NOMO-1 (cell line): ENCODE measurements around the gene RXFP4.
"Not testable (repeated sequence)": the region's sequence is repeated elsewhere in the genome, so short reads cannot be mapped to it uniquely, and the experiment has no call there.

Source experiments
- DNase-seq, 2 experiments: peaks; one replicate each; lab custom pipeline; 2025; ENCODE audit not compliant: unreplicated experiment in 2 of 2; lab: John Stamatoyannopoulos, UW

The RXFP4 gene

DNA sequence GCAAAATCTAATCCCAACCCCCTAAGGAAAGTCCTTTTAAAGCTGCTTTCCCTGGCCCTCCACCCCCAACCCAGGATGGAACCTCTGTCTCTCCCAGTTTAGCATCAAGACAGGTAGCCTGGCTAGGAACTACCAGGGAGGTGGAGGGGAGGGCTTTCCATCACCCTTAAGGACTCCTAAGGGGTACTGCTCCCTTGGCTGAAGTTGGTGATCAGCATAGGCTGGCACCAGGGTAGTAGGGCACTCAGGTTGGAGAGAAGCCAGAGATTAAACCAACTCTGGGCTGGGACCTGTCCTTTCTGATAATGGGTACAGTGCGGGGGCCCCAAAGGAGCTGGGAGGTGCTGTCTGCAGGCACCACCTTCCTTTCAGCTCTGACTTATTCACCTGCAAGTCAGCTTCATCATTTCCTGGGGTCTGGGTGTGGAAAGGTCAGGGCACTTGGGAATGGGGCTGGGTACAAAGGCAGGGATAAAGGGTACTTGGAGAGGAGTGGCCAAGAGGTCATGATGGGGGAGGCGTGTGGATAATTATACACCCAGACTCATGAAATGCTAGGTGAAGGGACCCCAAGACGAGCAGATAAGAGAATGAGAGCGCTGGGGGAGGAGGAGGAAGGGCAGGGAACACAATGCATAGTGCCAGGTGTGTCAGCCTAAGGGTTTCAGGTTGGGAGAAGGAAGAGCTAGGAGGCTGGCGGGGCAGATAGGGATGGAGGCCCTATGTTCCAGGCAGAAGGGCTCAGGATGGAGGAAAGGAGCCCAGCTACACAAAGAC lies 35.7 kb downstream of the RXFP4 start:
- no peak for DNase-seq

DNA sequence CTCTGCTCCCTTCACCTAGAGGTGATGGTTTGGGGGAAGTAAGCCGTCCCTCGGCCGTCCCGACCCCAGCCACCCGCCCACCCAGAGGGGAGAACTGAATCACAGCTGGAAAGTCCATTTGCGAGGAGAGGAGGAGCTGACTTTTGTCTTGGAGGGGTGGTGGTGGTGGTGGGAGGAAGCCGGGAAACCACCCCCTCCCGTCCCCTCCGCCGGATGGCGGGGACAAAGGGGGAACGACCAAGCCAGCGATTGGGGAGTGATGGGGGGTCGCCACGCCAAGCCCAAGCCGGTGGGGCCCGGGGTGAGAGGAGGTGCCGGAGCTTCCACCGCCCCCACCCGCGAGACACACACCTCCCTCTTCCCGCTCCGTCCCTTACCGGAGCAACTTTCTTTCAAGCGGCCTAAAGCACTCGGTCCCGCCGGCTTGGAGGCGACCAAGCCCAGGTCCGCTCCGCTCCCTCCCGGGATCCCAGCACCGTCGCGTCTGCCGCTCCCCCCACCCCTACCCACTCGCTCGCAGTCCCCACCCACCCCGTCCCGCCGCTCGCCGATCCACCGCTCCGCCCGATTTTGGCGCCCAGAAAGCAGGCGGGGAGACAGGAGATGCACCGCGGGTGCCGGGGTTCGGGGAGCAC lies 36.4 kb downstream of the RXFP4 start:
- no peak for DNase-seq

DNA sequence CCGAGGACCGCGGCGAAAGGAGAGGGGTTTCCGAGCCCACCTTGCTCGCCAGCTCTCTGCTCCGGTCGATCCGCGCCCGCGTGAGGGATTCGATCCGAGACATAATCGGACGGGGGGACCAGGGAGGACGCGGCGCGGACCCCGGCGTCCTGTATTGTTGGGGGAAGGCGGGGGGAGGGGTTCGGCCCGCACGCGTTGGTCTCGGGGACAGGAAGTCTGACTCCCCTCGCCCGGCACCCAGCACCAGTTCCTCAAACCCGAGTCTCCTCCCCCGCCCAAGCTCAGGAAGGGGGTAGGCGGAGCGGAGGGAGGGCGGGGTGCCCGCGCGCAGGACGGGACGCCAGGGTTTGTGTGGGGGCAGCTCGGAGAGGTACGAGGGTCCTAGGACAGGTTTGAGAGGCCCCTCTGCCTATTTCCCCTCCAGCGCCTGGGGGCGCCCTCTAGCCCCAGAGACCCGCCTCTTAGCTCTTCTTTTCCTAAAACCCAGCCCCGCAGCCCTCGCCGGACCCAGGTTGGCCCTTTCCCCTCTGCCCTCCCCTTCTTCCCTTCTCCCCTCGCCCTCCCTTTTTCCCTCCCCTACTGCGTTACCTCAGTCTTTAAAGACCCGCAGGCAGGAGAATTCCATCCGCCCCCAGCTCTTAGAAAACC lies 37.0 kb downstream of the RXFP4 start, which contains the start of gene ARHGEF2:
Gene ARHGEF2, minus strand, starts transcription at position 223 of the 648 bp plus-strand sequence. Its CDS starts 120 bp downstream, at position 103.
- peak; percentile 89 to 95 for DNase-seq

DNA sequence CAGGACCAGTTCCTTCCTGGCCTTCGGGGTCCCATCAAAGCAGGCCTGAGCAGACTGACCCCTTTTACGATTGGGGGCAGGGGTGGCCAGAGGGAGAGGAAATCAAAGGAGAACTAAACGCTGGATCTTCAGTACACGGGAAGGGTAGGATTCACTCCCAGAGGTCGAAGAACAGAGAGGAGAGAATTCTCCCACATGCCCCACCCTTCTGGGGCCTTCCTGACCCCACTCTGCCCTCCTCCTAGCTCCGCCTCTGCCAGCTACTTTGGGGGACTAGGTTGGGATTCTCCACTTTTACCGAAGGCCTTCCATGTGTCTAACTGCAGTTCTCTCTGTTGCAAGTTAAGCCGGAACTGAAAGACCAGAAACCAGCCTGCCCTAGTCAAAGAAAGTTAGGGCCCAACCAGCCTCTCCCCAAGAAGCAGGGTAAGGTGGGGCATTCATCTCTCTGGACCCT lies 37.6 kb downstream of the RXFP4 start:
- peak; percentile 41 to 43 for DNase-seq

DNA sequence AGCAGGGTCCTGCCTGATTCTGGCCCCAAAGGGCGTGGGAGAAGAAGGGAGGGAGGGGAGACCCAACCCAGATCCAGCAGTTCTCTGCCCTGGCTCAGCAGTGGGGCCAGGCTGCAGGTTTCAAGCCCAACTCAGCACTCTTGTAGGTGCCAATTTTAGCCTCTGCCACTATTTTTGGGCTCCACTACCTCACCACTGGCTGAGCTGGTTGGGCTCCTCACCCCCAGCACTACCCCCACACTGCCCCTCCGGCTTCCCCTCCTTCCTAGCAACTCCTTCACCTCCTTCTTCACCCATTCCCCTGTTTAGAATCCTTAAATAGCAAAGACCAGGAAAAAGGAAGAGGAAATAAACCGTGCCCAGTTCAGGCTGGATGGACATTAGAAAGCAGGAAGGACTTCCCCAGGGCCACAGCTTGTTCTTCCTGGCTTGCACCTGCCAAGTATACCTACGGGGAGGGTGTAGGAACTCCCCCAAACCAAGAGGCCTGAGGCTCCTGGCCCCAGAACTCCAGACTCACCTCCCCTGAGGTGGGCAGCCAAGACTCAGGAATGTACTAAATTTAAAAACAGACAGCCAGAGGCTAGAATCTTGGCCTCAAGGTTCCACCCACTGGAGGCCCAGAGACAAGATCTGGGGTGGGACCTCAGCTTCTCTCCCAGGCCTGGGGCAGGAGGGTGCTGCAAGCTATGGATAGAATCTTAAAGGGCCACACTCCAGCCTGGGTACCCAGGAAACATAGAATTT lies 38.3 kb downstream of the RXFP4 start:
- DNase-seq: no peak

DNA sequence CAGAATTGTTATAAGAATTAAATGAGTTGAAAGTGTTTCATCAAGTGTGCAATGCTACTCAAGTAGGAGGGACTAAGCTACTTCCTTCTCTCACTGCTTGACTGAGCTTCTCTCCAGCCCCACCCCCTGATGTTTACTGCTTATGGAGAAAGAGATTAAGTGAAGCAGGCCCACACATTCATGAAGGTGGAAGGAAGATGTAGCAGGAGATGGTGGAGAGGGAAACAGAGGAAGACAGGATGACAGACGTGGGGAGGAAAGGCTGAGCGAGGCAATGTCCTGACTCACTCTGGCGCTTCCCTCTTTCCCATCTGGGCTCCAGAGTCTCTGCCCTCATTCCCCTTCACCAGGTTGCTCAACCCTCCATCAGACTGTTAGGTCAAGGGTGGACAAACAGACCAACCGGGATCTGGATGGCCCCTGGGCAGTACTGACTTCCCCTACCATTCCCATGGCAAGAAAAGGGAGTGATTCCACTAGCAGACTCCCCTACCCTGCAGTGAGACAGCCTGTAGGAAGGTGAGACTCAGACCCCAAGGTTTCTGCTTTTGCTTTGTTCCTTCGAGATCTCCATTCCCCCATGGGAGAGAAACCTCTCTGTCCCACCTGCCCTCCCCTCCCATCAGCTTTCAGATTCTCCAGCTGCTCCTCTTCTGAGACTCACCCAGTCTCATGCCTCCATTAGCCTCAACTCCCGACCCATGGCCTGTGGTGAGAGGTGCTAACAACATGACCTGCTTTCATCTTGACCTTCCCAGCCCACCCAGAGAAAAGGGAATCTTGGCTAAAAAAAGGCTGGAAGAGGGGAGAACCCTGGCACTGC lies 40.0 kb downstream of the RXFP4 start:
- DNase-seq: peak; percentile 28 to 73

DNA sequence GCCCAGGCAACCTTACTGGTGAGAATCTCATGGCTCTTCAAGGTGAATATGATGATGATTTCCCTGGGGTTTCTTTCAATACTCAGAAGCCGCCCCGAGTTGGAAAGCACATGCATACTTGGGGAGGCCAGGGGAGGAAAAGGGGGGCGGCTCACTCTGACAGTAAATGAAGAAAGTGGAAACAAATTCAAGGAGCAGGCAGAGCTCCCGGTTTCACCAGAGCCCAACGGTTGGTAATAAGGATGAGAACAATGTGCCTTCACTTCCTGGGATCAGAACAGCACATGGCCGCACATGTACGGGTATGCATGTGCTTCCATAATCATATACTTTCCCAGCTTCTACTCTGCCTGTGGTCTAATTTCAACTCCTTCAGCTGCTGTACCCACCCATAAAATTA lies 40.7 kb downstream of the RXFP4 start:
- no peak for DNase-seq

DNA sequence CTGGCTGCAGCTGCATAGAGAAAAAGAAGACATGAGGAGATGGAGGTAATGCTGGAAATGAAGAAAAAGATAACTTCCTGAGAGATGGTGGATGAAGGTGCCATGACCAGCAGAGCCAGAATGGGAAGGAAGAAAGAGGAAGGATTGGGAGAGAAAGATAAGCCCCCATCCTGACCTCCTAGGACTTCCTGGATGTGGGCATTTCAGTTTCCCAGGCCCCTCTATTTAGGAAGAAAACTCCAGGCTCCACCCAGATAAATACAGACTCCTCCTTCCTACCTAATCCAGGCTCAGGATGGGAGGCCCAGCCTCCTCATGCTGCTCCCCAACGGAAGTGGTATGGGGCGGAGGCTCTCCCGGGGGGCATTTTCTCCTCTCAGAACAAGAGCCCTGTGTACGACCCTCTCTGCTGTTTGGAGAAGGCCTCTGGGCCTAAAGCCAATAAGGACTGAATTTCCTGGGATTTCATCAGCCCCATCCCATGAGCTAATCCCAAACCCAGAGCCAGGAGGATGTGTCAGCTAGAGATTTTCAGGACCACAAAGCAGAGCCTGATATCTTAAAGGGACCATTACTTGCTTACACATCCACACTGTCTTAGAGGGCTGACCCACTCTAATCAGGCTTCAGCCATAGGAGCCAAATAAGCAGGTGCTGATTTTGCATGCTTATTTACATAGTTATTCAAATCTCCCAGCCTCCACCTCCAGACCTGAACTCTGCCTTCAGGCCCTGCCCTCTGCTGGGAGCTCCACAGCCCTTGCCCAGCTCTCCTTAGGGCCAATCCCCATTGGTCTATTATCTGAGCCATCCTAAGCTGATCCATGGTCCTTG lies 42.0 kb downstream of the RXFP4 start:
- no peak for DNase-seq

DNA sequence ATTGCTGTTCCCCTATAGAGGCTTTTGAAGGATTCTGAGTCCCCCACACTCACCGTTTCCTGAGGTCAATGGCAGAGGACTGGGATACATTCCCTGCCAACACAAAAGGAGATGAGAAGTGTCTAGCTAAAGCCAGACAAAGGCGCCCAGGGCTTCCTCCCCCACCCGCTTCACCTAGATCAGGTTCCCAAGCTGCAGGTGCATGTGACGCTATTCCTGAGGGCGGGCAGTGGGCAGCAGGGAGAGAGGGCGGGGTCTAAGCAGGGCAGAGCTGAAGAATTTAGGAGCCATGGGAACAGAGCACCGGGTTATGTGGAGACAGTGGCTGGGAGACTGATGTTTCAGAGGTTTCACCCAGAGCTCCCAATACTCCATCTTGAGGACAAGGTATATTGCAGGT lies 42.9 kb downstream of the RXFP4 start:
- no peak for DNase-seq

DNA sequence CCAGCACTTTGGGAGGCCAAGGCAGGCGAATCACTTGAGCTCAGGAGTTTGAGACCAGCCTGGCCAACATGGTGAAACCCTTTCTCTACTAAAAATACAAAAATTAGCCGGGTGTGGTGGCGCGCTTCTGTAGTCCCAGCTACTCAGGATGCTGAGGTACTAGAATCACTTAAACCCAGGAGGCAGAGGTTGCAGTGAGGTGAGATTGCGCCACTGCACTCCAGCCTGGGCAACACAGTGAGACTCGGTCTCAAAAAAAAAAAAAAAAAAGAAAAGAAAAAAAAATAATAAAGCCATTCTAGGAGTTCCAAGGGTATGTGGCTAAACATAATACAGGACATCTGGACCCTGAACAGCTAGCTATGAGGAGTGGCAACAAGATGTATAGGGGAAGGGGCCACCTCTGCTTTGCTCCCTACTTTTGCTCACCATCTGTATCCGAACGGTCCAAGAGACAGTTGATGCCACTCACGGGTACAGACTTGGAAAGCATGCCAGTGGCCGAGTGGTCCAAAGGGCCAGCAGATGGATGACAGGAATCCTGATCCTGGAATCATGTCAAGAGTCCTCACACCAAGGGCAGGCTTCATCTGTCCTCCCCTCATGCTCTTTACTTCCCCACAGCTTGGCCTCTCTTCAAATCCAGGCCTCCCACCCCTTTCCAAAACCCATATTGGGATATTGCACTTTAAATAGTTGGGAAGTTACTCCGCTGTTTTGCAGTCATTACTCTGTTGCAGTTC lies 43.6 kb downstream of the RXFP4 start:
- not testable (repeated sequence) for DNase-seq

DNA sequence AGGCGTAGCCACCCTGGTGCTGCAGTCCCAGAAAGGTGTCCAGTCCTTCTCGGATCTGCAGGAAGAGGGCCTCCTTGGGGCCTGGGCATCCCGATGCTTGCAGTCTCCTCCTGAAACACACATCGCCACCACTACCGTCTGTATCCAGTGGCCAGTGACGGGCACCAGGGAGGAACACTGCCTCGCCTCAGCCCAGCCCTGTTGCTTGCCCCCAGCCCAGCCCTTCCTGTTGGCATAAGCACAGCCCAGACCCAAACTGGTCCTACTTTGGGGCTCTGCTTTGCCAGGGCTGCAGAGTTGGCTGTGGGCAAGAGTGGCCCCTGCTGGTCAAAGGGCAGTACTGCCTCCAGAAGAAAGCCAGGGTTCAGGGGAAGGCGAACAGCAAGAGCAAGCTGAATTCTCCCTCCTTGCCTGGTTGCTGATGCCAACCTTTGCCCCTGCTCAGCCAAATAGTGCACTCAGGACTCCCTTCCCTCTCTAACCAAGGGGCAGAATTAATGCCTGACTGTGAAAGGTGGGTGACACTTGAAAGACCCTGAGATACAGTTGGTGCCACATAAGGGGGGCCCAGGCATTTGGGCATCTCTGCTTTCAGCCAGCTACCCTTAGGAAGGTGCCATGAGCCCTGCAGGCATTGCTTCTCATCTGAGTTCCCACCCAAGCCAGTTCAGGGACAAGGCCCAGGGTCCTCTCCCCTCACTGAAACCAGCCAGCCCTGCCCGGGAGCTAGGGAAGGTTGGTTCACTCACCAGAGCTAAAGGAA lies 48.0 kb downstream of the RXFP4 start:
- DNase-seq: peak; percentile 54 to 66

DNA sequence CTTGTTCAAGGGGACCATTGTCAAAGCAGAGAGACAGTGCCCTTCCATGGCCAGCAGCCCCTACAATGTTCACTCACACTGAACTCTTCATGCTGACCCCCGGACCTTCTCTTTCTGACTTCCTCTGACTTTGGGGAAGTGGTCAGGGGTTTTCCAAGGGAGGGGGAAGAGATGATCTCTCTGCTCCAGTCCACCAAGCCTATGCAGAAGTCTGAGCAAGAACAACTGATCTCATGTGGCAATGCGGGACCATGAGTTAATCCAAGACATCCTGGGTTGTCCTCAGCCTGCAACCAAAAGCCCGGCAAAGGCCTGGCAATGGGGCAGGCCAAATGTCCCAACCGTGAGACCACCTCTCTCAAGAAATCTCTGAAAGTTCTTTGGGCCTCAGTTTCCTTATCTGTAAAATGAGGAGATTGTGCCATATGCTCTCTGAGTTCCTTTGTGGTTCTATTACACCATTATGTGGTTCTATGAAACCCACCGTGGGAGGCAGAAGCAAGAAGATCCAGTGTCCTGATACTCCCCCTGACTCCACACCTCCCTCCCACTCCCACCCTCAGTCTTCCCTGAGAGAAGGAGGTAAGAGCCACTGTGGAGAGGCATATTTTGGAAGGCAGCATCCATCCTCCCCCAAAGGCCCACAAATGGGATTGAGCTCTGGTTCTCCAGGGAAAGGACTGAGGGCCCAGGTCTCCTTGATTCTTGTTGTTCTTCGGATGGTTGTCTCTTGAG lies 48.7 kb downstream of the RXFP4 start:
- peak in 1 of 2 experiments; percentile 62 for DNase-seq
